ENCODE measurements around the gene CD38.
A peak's percentile ranks its signal among the peaks of the same experiment; 100 is the strongest.
"Not testable (repeated sequence)": the region's sequence is repeated elsewhere in the genome, so short reads cannot be mapped to it uniquely, and the experiment has no call there.

CD38 gene

GRCh38 chr4:15802497-15802896, 24.4 kb downstream of the CD38 start:
- DNase-seq: not testable (repeated sequence)

- peak; percentile 39 for DNase-seq
These were observed 27.7 kb downstream of the CD38 start for GRCh38 chr4:15805583-15806517.

GRCh38 chr4:15809058-15809457, 30.9 kb downstream of the CD38 start:
- DNase-seq: no peak

- DNase-seq: no peak
These were observed 31.3 kb downstream of the CD38 start for GRCh38 chr4:15809466-15809865.

GRCh38 chr4:15811703-15812337, 33.7 kb downstream of the CD38 start:
- DNase-seq: no peak

GRCh38 chr4:15832523-15833451, 54.7 kb downstream of the CD38 start:
- no peak for DNase-seq

GRCh38 chr4:15833801-15834200, 55.7 kb downstream of the CD38 start:
- DNase-seq: no peak

- DNase-seq: no peak
These were observed 58.2 kb downstream of the CD38 start for GRCh38 chr4:15836362-15836761.

GRCh38 chr4:15837591-15837990, 59.5 kb downstream of the CD38 start:
- no peak for DNase-seq

- DNase-seq: not testable (repeated sequence)
These were observed 63.1 kb downstream of the CD38 start for GRCh38 chr4:15841194-15841730.

GRCh38 chr4:15847746-15848145, 69.6 kb downstream of the CD38 start:
- DNase-seq: no peak

GRCh38 chr4:15848191-15848842, 70.2 kb downstream of the CD38 start:
- no peak for DNase-seq

GRCh38 chr4:15851969-15852368, 73.8 kb downstream of the CD38 start:
- no peak for DNase-seq

- no peak for DNase-seq
These were observed 74.4 kb downstream of the CD38 start for GRCh38 chr4:15852524-15852923.

GRCh38 chr4:15853345-15853744, 75.2 kb downstream of the CD38 start:
- no peak for DNase-seq

- no peak for DNase-seq
These were observed 77.8 kb downstream of the CD38 start for GRCh38 chr4:15855804-15856475.

GRCh38 chr4:15861198-15861597, 83.1 kb downstream of the CD38 start:
- not testable (repeated sequence) for DNase-seq

GRCh38 chr4:15864651-15865566, 86.8 kb downstream of the CD38 start:
- DNase-seq: no peak

- no peak for DNase-seq
These were observed 90.0 kb downstream of the CD38 start for GRCh38 chr4:15868111-15868510.

- DNase-seq: no peak
These were observed 90.8 kb downstream of the CD38 start for GRCh38 chr4:15868826-15869413.

All from activated naive CD4-positive, alpha-beta T cell treated with anti-CD3 and anti-CD28 coated beads, Interleukin-2, amount 50 U/mL, for 16 hours (primary cell).